GM19193 (cell line): ENCODE results near the gene TMTC2.

Experiments
- POLR2A ChIP-seq: IDR thresholded peaks from 4 replicates; pipeline ENCODE4 v1.6.1; 2011; ENCODE audit not compliant: insufficient read depth, insufficient read length; ENCODE audit errors: extremely low read depth

The TMTC2 gene

GRCh38 chr12:82832981-82833380 is 146.3 kb downstream of the TMTC2 start:
- TF ChIP-seq POLR2A, result no peak

GRCh38 chr12:82833481-82833880 is 146.8 kb downstream of the TMTC2 start:
- no peak for TF ChIP-seq POLR2A

GRCh38 chr12:82835217-82835616 is 148.5 kb downstream of the TMTC2 start:
- no peak for TF ChIP-seq POLR2A

- no peak for TF ChIP-seq POLR2A
Measured at GRCh38 chr12:82838131-82838551, 151.4 kb downstream of the TMTC2 start.

GRCh38 chr12:82838827-82839226 is 152.1 kb downstream of the TMTC2 start:
- TF ChIP-seq POLR2A, result no peak

- TF ChIP-seq POLR2A, result no peak
Measured at GRCh38 chr12:82839796-82840195, 153.1 kb downstream of the TMTC2 start.

GRCh38 chr12:82841487-82841904 is 154.8 kb downstream of the TMTC2 start:
- TF ChIP-seq POLR2A, result no peak

- TF ChIP-seq POLR2A, result no peak
Measured at GRCh38 chr12:82842480-82842879, 155.8 kb downstream of the TMTC2 start.

- no peak for TF ChIP-seq POLR2A
Measured at GRCh38 chr12:82848845-82849244, 162.1 kb downstream of the TMTC2 start.

GRCh38 chr12:82852529-82852928 is 165.8 kb downstream of the TMTC2 start:
- TF ChIP-seq POLR2A, result no peak

GRCh38 chr12:82855872-82856271 is 169.2 kb downstream of the TMTC2 start:
- no peak for TF ChIP-seq POLR2A

GRCh38 chr12:82857276-82857675 is 170.6 kb downstream of the TMTC2 start:
- no peak for TF ChIP-seq POLR2A

- TF ChIP-seq POLR2A, result no peak
Measured at GRCh38 chr12:82857911-82858533, 171.3 kb downstream of the TMTC2 start.

GRCh38 chr12:82858534-82858917 is 171.8 kb downstream of the TMTC2 start:
- TF ChIP-seq POLR2A, result no peak

- no peak for TF ChIP-seq POLR2A
Measured at GRCh38 chr12:82862069-82862841, 175.5 kb downstream of the TMTC2 start.
